ENCODE data around the gene LDLRAD4.

The LDLRAD4 gene

GRCh38 chr18:13425357-13426091 lies 207.0 kb downstream of the LDLRAD4 start:
- no peak for DNase-seq (ENCODE audit: extremely low spot score)
- ChIA-PET CTCF (no interaction called here), POLR2A (no interaction called here)
- TF ChIP-seq LEF1 (IDR thresholded peaks at IDR 0.05; ENCODE audit: borderline replicate concordance) (no peak), FOXA1 (IDR thresholded peaks at IDR 0.05) (no peak), SP1 (IDR thresholded peaks at IDR 0.05) (no peak), TARDBP (IDR thresholded peaks at IDR 0.05) (no peak), ZNF384 (IDR thresholded peaks at IDR 0.05) (no peak), SUZ12 (IDR thresholded peaks at IDR 0.05) (no peak), ARNT (IDR thresholded peaks at IDR 0.05) (no peak), NFRKB (IDR thresholded peaks at IDR 0.05) (no peak), FOXM1 (IDR thresholded peaks at IDR 0.05; ENCODE audit: borderline replicate concordance) (no peak), ELF4 (IDR thresholded peaks at IDR 0.05) (no peak), CTBP1 (IDR thresholded peaks at IDR 0.05; ENCODE audit: borderline replicate concordance) (no peak)
- TF ChIP-seq, protein P1, sequence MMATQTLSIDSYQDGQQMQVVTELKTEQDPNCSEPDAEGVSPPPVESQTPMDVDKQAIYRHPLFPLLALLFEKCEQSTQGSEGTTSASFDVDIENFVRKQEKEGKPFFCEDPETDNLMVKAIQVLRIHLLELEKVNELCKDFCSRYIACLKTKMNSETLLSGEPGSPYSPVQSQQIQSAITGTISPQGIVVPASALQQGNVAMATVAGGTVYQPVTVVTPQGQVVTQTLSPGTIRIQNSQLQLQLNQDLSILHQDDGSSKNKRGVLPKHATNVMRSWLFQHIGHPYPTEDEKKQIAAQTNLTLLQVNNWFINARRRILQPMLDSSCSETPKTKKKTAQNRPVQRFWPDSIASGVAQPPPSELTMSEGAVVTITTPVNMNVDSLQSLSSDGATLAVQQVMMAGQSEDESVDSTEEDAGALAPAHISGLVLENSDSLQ (IDR thresholded peaks at IDR 0.05): no peak

- no peak for TF ChIP-seq TARDBP (IDR thresholded peaks at IDR 0.05)
- TF ChIP-seq HDGF (IDR thresholded peaks at IDR 0.05; ENCODE audit: borderline replicate concordance): no peak
- no peak for TF ChIP-seq FOXM1 (IDR thresholded peaks at IDR 0.05; ENCODE audit: borderline replicate concordance)
- ChIA-PET CTCF (no interaction called here), POLR2A (no interaction called here)
- no peak for DNase-seq (ENCODE audit: extremely low spot score)
Observed at GRCh38 chr18:13427354-13427753, 208.8 kb downstream of the LDLRAD4 start.

DNA sequence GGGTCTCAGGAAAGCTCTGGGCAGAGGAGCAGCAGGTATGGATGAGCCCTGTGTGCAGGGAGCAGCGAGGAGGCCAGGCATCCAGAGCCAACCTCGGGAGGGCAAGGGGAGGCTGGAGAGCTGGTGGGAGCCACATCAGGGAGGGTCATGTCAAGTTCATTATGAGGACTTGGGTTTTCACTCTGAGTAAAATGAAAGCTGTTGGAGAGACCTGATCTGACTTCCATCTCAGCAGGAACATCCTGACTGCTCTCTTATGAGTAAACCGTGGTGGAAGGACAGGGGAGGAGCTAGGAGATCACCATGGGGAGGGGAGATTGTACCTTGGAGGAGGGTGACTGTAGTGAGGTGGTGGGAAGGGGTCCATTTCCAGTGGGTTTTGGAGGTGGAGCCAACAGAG lies 209.8 kb downstream of the LDLRAD4 start:
- DNase-seq (ENCODE audit: extremely low spot score): no peak
- ChIA-PET CTCF (no interaction called here), POLR2A (no interaction called here)
- TF ChIP-seq BHLHE40 (IDR thresholded peaks at IDR 0.05; ENCODE audit: borderline replicate concordance) (no peak), TARDBP (IDR thresholded peaks at IDR 0.05) (no peak), FOXK2 (IDR thresholded peaks at IDR 0.05) (no peak), NFRKB (IDR thresholded peaks at IDR 0.05) (no peak), ZNF384 (IDR thresholded peaks at IDR 0.05) (no peak), FOXM1 (IDR thresholded peaks at IDR 0.05; ENCODE audit: borderline replicate concordance) (no peak), LEF1 (IDR thresholded peaks at IDR 0.05; ENCODE audit: borderline replicate concordance) (no peak), FOXA1 (IDR thresholded peaks at IDR 0.05) (no peak), SUZ12 (IDR thresholded peaks at IDR 0.05) (no peak), ELF4 (IDR thresholded peaks at IDR 0.05) (no peak), L3MBTL2 (conservative IDR thresholded peaks at IDR 0.05) (no peak), CTBP1 (IDR thresholded peaks at IDR 0.05; ENCODE audit: borderline replicate concordance) (no peak), SP1 (IDR thresholded peaks at IDR 0.05) (no peak), HDGF (IDR thresholded peaks at IDR 0.05; ENCODE audit: borderline replicate concordance) (no peak)
- TF ChIP-seq, protein P1 (IDR thresholded peaks at IDR 0.05): no peak

DNA sequence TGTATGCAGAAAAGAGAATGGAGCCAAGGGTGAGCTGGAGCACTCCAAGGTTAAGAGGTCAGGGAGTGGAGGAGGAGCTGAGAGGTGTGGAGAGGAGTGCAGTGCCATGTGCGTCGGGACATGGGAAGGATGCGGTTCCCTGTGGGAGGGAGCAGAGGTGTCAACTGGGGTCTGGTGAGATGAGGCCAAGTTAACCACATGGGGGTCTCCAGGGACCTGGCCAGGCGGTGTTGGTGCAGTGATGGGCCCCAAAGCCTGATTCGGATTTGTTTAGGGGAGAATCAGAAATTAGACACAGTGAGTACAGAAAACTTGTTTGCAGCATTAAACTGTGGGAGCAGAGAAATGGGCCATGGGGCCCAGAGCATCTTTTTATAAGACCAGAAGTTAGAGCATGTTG lies 210.5 kb downstream of the LDLRAD4 start:
- TF ChIP-seq FOXM1 (IDR thresholded peaks at IDR 0.05; ENCODE audit: borderline replicate concordance) (no peak), ARNT (IDR thresholded peaks at IDR 0.05) (no peak), L3MBTL2 (conservative IDR thresholded peaks at IDR 0.05) (no peak), FOXK2 (IDR thresholded peaks at IDR 0.05) (no peak)
- ChIA-PET POLR2A (no interaction called here), CTCF (no interaction called here)
- DNase-seq (ENCODE audit: extremely low spot score): no peak

DNA sequence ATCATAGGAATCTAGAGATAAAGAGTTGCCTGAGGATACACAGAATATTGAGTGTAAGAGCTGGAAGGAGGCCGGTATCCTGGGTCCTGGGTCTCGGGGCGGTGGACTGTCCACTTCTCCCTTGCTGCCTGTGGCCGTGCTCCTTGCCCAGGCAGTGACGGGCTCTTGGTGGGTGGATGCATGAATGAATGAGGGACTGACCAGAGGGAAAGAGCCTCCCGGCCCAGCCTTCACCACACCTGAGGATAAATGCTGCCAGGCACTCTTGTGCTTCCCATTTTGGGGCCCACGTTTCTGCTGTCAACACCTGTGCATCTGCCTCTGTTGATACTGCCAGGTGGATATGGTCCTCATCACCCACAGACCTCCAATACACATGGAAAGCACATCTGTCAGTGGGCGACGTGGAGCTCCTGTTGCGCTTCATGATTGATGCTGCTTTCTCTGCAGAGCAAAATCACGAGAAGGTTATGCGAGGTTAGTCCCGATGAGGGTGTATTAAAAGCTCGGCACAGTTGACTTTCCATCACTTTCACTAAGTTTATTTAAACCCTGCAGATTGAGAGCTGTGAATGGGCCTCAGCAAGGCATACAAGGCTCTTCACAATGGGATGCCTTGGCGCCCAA lies 211.4 kb downstream of the LDLRAD4 start:
- ChIA-PET POLR2A (no interaction called here), CTCF (no interaction called here)
- TF ChIP-seq HDGF (IDR thresholded peaks at IDR 0.05; ENCODE audit: borderline replicate concordance) (no peak), L3MBTL2 (conservative IDR thresholded peaks at IDR 0.05) (no peak), ZNF384 (IDR thresholded peaks at IDR 0.05) (no peak), FOXK2 (IDR thresholded peaks at IDR 0.05) (no peak), FOXM1 (IDR thresholded peaks at IDR 0.05; ENCODE audit: borderline replicate concordance) (no peak), BHLHE40 (IDR thresholded peaks at IDR 0.05; ENCODE audit: borderline replicate concordance) (no peak), ARNT (IDR thresholded peaks at IDR 0.05) (no peak), TARDBP (IDR thresholded peaks at IDR 0.05) (no peak), FOXA1 (IDR thresholded peaks at IDR 0.05) (no peak), NFRKB (IDR thresholded peaks at IDR 0.05) (no peak), SUZ12 (IDR thresholded peaks at IDR 0.05) (no peak), LEF1 (IDR thresholded peaks at IDR 0.05; ENCODE audit: borderline replicate concordance) (no peak), CTBP1 (IDR thresholded peaks at IDR 0.05; ENCODE audit: borderline replicate concordance) (no peak), ELF4 (IDR thresholded peaks at IDR 0.05) (no peak), SP1 (IDR thresholded peaks at IDR 0.05) (no peak)
- TF ChIP-seq, protein P1 (IDR thresholded peaks at IDR 0.05): no peak
- no peak for DNase-seq (ENCODE audit: extremely low spot score)

DNA sequence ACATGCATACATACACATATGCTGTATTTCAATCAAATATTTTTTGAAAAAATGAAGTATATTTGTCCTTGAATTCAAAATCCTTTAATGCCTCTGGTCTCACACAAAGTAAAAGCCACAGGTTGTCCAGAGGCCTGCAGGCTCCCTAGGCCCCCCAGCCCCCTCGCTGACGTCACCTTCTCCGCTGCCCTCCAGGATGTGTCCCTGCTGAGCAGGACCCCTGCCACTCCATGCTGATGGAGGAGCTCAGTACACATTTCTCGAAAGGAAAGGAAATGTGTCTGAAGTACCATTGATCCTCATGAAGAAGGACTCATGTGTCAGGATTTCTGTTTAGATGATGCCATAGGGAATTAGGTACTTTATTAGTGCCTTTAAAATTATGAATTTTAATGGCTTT lies 212.1 kb downstream of the LDLRAD4 start:
- no peak for TF ChIP-seq HDGF (IDR thresholded peaks at IDR 0.05; ENCODE audit: borderline replicate concordance)
- TF ChIP-seq SP1 (IDR thresholded peaks at IDR 0.05): no peak
- TF ChIP-seq CTBP1 (IDR thresholded peaks at IDR 0.05; ENCODE audit: borderline replicate concordance): no peak
- TF ChIP-seq, protein P1 (IDR thresholded peaks at IDR 0.05): no peak
- no peak for TF ChIP-seq L3MBTL2 (conservative IDR thresholded peaks at IDR 0.05)
- TF ChIP-seq SUZ12 (IDR thresholded peaks at IDR 0.05): no peak
- TF ChIP-seq FOXM1 (IDR thresholded peaks at IDR 0.05; ENCODE audit: borderline replicate concordance): no peak
- no peak for TF ChIP-seq FOXA1 (IDR thresholded peaks at IDR 0.05)
- TF ChIP-seq NFRKB (IDR thresholded peaks at IDR 0.05): no peak
- TF ChIP-seq TARDBP (IDR thresholded peaks at IDR 0.05): no peak
- CTCF ChIA-PET: no interaction called here
- DNase-seq (ENCODE audit: extremely low spot score): no peak
- POLR2A ChIA-PET: no interaction called here

Measured in HEK293T (cell line).